NCI-H146 (cell line): Measurements from ENCODE around the gene ERC1.

Source experiments
- DNase-seq: peaks from one replicate; lab custom pipeline; 2025; lab: John Stamatoyannopoulos, UW

Gene ERC1

DNA sequence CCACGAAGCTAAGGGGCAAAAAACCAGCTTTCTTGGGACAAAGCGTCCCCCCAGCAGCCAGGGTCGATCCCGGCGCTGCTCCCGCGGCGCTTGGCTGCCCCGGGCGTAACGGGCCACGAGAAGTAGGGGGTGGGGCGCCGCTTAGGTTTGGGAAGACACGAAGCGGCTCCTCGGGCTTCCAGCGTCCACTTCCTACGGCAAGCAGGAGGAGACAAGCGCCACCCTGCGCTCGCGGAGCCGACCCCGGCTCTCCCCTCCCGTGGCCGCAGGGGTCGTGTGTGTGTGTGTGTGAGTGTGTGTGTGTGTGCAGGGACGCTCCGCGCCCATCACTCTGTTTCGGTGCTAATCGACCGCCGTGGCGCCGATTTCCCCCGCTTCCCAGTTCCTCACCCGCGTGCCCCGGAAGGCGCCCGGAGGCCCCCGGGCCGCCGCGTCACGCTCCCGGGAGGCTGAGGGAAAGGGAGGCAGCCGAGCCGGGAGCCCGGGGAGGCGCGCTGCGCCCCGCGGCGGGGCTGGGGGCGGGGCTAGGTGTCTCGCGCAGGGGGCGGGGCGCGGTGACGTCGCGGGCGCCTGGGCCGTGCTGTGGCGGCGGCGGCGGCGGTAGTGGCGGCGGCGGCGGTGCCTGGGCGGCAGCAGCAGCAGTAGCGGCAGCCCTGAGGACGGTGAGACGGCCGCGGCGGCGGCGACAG, at the start of gene ERC1:
ERC1 (plus strand) TSS at position 563 of the 689 bp plus-strand sequence. CDS start 36,681 bp downstream, outside the sequence.
- peak; percentile 91 for DNase-seq

DNA sequence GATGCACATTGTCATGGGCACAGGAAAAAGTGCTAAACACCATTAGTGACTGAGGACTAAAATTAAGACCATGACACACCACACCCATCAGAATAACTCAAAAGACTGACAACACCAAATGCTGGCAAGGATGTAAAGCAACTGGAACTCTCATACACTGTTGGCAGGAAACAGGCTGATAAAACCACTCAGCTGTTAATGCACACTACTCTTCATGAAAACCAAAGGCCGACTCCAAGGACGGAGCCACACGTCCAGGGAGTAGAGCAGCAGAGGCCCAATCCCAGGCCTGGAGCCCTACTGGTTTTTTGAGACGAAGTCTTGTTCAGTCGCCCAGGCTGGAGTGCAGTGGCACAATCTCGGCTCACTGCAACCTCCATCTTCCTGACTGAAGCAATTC, 48.0 kb upstream of the ERC1 start:
- DNase-seq = no peak

DNA sequence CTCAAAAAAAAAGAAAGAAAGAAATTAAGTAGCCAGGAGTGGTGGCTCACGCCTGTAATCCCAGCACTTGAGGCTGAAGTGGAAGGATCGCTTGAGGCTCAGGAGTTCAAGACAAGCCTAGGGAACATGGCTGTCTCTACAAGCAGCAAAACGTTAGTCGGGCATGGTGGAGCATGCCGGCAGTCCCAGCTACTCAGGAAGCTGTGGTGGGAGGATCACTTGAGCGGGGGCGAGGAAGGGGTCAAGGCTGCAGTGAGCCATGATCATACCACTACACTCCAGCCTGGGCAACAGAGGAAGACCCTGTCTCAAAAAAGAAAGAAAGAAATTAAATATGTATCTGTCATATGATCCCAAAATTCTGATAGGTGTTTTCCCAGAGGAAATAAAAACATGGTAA, 46.8 kb upstream of the ERC1 start:
- no peak for DNase-seq

DNA sequence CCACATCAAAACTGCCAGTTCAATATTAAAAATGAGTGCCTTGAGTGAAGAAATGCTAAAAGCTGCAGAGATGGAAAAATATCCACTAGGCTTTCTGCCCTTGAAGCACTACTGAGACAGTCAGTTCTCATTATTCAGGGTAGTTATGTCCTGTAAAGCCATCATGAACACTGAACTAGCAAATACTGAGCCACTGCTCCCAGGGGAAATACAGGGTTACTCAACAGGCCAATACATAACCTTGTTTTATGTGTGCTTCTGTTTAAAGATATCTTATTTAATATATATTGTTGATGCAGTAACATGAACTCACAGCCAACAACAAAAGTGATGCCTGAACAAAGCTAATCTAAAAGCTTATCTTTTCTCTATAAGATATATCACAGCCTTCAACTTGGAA, 44.8 kb upstream of the ERC1 start:
- DNase-seq = no peak

DNA sequence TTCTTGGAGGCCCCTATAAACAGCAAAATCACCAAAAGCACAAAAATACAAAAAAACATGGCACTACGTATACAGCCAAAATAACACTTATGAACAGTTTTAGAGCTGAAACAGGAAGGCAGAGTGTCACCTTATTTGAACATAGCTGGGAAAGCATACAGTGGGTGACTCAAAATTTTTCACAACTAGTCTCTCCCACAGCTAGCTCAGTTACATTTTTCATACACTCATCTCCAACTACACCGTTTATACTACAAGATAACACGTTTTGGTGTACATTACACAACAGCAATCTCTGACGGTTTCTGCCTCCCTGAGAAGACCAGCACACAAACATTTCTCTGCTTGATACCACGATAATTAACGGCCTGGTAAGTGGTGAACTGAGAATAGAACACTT, 44.4 kb upstream of the ERC1 start:
- DNase-seq = no peak

DNA sequence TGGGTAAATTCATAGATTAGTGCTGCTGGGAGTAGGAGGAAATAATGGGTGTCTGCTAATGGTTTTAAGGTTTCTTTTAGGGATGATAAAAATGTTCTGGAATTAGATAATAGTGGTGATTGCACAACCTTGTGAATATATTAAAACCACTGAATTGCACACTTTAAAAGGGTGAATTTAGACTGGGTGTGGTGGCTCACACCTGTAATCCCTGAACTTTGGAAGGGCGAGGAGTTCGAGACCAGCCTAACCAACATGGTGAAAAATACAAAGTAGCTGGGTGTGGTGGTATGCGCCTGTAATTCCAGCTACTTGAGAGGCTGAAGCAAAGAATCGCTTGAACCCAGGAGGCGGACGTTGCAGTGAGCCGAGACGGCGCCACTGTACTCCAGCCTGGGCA, 42.8 kb upstream of the ERC1 start:
- no peak for DNase-seq

DNA sequence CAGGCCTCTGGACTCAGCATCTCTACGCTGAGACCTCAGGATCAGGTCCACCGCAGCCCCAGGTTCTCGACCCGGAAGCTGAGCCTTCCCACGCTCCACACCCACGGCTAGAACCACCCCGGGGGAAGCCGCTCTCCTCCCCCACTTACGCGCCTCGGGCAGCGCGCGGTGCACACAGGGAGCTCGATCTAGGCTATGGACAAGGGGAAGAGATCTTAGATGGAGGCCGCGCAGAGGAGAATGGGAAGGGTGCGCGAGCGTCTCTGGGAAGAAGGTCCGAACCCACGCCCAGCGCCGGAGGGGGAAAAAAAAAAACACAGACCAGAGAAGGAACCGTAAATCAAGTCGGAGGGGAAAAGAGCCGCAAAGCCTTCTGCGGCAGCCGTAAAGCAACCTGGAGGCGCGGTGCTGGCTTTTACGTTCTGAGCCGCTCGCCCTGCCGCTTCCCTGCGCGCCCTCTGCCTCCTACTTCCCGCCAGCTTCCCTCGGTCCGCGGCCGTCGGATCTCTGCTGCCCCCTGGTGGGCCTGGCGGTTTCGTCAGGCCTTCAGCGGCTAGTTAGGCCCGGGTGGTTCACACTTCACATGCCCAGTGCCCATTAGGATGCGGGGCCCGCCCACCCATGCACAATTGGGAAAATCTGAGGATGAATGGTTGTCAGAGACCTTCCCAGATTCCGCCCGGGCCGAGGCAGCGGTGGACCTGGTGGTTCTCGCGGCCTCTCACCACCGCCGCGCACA, 41.4 kb upstream of the ERC1 start, which contains the start of gene RAD52:
RAD52 (minus strand) TSS at position 242 of the 739 bp plus-strand sequence. CDS start 16,636 bp downstream, outside the sequence.
- DNase-seq = peak; percentile 100

DNA sequence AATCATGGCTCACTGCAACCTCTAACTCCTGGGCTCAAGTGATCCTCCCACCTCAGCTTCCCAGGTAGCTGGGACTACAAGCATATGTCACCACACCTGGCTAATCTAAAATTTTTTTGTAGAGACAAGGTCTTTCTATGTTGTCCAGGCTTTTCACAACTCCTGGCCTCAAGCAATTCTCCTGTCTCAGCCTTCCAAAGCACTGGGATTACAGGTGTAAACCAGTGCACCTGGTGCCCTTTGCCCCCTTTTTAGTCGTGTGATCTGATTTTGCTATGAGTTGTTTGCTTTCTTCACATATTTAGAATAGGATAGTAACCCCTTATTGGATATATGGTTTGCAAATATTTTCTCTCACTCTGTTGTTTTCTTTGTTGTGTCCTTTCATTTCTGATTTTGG, 39.8 kb upstream of the ERC1 start:
- peak; percentile 88 for DNase-seq

DNA sequence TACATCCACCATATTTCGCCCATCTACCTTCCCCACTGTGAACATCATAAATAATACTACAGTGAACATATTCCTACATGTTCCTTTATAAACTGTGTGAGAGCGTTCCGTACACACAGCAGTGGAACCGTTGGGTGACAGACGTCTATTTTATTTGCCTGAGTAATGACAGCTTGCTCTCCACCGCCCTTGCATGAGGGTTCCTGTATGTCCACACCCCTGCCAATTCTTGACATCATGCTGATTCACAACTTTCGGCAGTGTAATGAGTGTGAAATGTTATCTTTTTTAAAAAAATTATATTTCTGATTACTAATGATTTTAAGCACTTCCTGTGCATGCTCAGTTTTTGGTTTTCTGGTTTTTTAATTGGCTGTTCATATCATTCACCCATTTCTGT, 37.2 kb upstream of the ERC1 start:
- DNase-seq = peak; percentile 60

DNA sequence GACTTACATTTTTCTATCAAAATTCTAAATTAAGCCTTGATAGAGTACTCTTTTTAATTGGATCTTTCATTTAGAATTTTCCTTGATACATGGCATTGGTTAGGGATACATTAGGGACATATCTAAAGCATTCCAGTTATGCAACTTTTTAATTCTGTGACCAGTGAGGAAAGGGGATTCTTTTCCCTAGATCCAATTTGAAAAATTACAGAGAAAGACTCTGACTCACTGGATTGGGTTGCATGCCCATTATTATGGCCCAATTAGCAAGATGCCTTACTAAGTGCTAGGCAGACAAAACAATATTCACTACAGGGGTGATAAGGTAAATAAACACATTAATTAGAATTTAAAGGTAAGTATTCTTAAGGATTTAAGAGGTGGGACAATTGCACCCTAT, 36.3 kb upstream of the ERC1 start:
- DNase-seq = peak; percentile 21

DNA sequence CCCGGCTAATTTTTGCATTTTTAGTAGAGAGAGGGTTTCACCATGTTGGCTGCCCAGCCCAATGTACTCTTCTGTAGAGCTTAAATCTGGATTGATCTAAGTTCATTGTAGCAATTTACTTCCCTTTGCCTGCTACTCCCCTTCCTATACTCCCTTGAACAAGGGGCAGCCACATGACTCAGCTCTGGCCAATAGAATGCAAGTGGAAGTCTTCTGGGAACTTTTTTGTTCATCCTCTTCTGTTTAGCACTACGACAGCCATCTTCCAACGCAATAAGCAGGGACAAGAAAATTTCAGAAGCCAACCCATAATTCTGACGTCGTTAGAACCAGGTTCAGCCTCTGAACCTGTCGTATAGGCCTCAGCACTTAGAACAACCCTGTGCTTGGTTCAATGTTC, 35.1 kb upstream of the ERC1 start:
- no peak for DNase-seq

DNA sequence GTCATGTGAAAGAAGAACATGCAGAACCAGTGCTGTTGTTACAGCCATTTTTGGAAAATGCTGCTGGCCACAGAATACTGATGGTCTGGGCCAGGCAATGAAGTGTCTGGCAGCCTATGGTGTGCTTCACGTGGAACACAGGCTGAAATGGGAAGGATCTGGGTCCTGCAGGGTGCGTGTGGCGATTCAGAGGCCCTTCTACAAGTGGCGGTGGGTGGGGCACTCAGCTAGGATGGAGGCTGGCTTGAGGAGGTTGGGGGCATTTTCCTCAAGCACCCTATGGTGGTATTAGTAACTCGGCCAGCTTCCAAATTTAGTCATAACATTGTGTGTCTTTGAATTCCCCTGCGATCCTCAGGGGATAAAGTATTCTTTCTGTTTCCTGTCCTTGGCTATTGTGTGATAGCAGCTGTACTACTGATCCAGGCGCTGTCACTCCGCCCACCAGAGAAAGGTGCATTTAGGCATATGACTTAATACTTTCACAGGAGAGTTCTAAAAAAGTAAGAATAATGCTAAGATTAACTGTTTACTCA, 32.4 kb upstream of the ERC1 start:
- DNase-seq = peak; percentile 7

DNA sequence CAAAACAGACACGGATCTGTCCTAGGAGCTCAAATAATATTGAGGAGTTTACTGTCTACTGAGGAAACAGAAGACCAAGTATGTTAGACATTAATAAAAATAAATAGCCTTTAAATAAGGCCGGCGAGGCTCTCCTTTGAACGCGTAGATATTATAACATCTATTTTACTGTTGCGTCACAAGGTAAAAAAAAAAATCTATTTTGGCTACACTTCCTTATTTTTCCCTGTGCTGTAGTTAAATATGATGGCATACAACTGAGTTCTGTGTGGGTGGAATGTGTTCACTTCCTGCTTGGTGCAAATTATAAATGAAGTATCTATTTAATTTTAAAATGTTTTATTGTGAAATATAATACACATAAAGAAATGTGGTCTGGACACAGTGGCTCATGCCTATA, 24.3 kb upstream of the ERC1 start:
- no peak for DNase-seq

DNA sequence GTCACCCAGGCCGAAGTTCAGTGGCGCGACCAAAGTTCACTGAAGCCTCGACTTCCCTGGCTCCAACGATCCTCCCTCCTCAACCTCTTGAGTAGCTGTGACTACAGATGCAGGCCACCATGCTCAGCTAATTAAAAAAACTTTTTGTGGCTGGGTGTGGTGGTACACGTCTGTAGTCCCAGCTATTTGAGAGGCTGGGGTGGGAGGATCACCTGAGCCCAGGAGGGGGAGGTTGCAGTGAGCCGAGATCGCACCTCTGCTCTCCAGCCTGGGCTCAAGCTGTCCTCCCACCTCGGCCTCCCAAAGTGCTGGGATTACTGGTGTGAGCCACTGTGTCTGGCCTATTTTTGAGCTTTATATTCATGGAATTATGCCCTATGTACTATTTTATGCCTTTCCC, 23.4 kb upstream of the ERC1 start:
- DNase-seq = no peak

DNA sequence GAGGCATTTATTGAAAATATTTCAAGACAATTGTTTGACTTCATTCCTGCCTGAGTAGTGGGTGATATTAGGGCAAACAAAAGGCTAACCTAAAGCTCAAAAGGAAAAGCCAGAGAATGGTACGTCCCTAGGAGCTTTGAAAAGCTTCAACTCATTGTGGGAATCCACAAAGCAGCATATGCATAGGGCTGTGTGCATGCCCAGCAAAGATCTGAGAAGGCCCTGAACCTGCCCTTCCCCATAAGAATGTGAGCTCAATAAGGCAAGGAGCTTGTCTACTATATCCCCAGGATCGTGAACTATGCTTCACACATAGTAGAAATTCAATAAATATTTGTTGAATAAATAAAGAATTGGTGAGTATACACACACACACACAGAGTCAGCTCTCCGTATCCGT, 22.5 kb upstream of the ERC1 start:
- peak; percentile 9 for DNase-seq

DNA sequence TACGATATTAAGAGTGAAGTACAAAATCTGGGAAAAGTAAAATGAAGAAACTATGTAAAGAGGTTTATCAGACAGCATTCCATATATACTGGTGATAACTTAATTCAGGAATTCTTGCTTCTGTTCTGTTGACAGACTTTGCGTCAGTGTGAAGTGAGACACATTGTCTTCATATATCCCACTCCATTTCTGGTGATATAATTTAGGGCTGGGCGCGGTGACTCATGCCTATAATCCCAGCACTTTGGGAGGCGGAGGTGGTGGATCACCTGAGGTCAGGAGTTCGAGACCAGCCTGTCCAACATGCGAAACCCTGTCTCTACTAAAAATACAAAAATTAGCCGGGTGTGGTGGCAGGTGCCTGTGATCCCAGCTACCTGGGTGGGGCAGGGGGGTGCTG, 21.2 kb upstream of the ERC1 start:
- DNase-seq = no peak

DNA sequence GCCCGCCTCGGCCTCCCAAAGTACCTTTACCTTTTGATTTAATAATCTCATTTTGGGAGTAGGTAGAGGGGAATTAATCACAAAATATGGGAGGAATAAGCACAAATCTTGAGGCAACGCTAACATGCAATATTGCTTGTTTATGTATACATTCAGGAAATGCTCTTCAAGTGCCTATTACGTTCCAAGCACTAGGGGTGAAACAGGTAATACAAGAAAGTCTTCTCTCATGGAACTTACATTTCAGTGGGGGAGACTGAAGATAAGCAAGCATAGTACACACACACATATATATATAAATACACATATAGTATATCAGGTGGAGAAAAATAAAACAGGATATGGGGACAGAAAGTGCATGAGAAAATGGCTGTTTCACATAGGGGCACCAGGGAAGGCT, 19.0 kb upstream of the ERC1 start:
- DNase-seq = no peak

DNA sequence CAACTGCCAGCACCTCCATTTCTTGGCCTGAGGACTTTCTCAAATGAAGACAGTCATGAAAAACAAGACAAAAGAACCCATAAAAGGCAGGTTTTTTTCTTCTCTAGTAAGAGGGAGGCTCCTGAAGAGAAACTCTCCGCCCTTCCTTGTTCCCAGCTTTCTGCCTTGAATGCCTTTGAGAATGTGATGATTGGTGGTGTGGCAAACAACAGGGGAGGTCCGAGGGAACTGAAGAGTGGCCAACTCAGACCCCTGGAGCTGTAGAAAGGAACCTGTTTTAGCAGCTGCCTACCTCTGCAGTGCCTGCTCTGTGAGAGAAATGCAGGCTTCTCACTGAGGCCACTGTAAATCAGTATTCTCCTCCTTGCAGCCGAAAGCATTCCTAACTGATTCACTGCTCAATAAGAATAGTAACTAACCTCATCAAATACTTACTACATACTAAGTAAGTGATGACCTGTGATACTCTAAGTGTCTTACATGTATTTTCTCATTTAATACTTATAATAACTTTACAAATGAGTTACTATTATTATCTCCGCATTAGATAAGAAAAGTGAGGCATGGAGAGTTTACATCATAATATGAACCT, 16.7 kb upstream of the ERC1 start:
- DNase-seq = no peak

DNA sequence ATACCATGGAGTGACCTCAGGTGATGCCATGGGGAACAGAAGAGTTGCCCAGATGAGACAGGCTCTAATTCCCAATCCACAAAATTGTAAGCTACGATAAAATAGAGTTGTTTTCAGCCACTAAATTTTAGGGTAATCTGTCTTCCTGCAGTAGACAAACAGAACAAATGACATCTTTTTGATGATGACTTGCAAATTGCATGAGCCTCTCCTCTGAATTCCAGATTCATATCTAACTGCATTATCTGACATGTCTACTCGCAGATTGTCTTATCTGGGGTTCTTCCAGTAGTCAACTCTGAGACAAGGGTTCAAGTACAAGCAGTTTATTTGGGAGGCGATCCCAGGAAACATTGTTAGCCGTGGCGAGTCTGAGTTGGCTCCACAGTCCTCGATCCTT, 14.4 kb upstream of the ERC1 start:
- no peak for DNase-seq

DNA sequence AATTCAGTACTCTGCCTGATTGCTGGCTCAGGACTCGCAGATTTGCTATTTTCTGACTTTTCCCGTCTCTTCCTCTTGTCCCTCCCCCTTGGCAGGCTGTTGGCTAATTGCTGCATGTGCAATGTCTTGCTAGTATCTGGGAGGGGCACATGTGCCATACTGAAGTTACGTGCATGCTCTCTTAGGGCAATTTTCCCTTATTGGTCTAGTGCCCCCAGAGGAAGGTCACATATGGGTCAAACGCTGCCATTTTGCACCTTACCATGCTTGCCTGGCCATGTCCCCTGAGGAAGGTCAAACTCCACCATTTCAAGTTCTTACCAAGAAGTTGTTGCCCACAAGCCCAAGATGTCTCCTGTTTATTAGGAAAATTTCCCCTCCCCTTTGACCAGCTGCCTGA, 13.9 kb upstream of the ERC1 start:
- no peak for DNase-seq

DNA sequence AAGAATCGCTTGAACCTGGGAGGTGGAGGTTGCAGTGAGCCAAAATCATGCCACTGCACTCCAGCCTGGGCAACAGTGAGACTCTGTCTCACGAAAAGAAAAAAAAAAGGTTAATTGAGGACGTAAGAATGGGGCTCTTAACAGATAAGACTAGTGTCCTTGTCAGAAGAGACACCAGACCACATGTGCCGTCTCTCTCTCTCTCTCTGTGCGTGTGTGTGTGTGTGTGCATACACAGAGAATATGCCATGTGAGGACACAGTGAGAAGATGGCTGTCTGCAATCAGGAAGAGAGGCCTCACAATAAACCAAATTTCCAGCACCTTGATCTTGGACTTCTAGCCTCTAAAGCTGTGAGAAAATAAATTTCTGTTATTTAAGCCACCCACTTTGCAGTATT, 11.7 kb upstream of the ERC1 start:
- DNase-seq = no peak

DNA sequence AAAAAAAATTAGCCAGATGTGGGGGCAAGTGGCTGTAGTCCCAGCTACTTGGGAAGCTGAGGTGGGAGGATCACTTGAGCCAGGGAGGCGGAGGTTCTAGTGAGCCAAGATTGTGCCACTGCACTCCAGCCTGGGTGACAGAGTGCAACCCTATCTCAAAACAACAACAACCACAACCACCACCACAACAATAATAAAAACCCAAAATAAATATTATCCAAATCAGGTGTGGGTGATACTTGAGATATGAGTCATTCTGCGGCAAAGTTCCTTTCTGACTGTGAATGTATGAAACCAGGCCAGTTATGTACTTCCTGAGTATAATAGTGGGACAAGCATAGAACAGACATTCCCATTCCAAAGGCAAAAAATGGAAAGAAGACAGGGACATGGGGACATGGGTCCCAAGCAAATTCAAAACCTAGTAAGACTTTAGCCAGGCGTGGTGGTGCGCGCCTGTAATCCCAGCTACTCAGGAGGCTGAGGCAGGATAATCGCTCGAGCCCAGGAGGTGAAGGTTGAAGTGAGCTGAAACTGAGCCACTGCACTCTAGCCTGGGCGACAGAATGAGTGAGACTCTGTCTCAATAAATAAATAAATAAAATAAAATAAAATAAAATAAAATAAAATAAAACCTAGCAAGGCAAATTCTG, 9.7 kb upstream of the ERC1 start:
- no peak for DNase-seq

DNA sequence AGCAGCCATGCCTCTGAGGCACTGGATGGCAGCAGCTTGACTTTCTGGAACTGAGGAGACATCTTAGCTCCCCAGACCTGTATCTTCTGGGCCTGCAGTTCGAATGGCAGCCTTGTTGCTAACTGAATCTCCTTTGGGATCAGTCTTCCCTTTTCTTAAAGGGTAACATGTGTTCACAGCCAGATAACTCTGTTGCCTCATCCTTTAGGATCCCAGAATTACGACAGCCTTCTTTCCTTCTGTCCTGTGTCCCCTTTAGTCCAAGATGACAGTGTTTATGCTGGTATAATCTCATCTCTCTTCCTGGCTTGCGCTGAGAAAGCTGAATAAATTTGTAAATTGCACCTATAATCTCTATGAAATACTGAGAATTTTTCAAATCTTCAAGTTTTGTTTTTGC, 9.1 kb upstream of the ERC1 start:
- no peak for DNase-seq
